HG03342 (cell line): ENCODE measurements around the gene HOXD10.

Experiments used
- ATAC-seq: cut with Tn5 transposase; IDR thresholded peaks from one replicate; pipeline ENCODE4 v1.9.1; 2021; ENCODE audit warnings: mild to moderate bottlenecking, moderate library complexity; ENCODE audit not compliant: unreplicated experiment

Gene HOXD10

DNA sequence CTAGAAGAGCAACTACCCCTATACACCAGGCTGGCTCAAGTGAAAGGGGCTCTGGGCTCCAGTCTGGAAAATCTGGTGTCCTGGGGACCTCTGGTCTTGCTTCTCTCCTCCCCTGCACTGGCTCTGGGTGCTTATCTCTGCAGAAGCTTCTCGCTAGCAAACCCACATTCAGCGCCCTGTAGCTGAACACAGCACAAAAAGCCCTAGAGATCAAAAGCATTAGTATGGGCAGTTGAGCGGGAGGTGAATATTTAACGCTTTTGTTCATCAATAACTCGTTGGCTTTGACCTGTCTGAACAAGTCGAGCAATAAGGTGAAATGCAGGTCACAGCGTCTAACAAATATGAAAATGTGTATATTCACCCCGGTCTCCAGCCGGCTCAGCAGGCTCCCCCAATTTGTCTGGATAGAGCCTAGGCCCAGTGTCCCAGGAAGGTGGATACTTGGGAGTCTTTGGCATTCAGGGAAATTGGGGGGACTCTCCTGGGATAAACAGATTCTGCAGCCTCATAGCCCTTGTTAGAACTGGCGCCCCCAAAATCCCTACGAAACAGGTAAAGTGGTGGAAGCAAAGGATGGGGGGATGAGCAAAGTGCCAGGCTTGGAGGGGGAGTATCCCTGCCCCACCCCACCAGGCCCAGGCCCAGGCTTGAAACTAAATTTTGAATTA is 32.3 kb downstream of the HOXD10 start:
- no peak for ATAC-seq

DNA sequence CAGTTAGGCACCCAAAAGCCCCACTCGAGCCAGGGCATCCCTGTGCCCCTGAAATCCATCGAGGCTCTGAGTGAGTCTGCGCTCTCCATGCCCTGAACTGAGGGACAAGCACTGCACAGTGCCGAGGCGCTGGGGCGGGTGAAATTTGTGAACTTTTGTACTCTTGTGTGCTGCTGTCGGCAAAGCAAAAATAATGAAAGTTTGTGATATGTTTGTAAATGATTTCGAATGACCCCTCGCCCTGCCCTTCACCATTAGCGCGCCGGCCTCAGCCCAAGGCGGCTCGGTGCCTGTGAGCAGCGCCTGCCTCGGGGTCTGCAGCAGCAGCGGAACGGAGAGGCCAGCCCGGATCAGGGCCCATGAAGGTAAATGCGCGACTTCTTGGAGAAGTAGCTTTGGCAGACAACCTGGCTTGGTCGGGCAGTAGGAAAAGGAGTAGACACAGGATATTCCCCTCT is 32.9 kb downstream of the HOXD10 start:
- ATAC-seq = no peak

DNA sequence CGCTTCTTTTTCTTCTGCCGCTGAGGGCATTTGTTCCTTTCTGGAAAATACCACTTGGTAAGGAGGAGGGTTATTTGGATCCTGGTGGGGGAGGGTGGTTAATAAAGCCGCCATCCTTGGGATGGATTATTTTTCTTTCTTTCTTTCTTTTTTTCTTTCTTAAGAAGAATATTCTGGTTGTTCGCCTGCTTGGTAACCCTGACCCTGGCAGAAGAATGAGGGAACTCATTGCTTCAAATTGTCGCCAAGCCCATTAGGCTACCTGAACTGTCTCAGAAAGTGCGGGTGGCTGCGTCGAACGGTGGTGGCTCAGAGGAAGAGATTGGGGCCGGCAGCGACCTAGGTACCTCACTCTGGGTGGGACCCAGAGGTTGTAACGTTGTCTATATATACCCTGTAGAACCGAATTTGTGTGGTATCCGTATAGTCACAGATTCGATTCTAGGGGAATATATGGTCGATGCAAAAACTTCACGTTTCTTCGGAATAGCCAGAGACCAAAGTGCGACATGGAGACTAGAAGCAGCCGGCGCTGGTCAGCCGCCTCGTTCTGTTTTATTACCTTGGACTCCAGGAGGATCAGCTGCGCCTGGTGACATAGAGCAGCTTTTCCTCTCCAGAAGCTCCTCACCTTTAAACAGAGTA is 33.5 kb downstream of the HOXD10 start:
- ATAC-seq = no peak

DNA sequence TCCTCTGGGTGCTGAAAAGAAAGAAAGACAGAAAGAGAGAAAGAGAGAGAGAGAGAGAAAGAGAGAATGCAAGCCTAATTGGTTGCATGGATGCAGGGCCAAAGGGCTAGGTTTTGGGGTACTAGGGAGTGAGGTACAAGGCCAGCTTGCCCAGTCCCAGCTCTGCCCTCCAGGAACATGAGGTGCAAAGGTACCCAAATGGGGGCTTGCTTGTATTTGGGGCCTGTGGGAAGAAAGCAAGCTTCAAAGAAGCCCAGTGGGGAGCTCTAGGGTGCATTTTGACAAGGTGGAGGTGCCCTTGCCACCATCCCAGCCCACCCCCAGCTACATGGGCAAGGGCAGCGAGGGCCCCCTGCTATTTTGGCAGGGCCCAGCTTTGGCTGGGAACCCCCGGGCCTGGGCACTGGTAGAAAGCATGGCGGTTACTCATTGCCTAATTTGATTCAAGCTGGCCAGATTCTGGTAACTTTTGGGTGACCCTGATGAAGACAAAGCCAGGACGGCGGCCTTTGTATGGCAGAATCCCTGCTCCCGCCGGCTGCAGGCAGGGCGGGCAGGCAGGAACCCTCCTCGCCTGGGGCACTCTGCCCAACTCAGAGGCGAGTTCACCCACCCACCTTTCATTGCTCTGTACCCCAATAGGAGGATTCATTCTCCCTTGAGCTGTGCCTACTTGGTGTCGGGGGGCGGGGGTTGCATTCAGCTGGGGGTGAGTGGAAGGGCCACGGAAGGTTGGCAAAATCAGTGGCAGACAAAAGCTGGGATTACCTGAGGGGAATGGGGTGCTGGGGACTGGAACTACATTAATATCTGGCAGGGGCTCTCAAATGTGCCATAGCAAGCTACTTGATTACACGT is 34.2 kb downstream of the HOXD10 start:
- ATAC-seq = no peak

DNA sequence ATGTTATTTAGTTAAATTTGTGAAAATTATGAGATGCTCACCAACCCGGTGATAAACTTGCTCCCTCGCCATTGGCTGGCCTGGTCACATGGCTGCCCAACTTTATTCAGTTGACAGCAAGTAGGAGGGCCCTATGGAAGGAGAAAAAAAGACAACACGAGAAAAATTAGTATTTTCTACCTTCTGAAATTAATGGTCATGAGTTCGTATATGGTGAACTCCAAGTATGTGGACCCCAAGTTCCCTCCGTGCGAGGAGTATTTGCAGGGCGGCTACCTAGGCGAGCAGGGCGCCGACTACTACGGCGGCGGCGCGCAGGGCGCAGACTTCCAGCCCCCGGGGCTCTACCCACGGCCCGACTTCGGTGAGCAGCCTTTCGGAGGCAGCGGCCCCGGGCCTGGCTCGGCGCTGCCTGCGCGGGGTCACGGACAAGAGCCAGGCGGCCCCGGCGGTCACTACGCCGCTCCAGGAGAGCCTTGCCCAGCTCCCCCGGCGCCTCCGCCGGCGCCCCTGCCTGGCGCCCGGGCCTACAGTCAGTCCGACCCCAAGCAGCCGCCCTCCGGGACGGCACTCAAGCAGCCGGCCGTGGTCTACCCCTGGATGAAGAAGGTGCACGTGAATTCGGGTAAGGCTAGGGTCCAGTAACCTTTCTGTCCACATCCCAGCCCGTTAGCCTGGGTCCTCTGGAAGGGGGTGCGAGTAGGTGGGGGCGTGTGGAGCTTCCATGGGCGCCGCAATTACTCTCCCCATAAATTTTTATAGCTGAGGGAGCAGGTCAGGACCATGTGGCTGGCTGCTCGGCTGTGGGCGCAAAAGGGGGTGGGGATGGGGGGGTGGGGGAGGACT is 35.1 kb downstream of the HOXD10 start, which contains the start of gene HOXD4:
HOXD4 (plus strand) TSS at position 109 of the 846 bp plus-strand sequence; CDS start at position 193, 84 bp downstream.
- ATAC-seq = no peak

DNA sequence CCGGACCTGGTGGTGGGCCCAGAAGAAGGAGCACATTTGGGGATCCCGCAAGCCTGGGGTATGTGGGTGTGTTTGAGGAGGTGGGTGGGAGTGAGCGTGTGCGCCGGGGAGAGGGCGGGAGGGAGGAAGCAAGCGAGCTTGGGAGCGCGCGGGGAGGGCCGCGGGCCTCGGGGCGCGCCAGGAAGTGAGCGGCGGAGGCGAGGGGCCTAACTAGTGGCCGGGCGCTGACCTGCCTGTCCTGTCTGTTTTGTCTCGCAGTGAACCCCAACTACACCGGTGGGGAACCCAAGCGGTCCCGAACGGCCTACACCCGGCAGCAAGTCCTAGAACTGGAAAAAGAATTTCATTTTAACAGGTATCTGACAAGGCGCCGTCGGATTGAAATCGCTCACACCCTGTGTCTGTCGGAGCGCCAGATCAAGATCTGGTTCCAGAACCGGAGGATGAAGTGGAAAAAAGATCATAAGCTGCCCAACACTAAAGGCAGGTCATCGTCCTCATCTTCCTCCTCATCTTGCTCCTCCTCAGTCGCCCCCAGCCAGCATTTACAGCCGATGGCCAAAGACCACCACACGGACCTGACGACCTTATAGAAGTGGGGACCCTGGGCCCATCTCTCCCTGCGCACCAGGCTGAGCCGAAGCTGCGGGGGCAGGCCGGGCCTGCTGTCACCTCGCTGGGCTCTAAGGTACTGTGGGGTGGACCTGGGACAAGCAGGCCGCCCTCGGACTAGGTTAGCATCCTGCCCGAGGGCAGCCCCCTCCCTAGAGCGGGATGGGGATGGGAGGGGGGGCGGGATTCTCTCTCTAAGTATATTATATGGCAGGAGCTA is 36.0 kb downstream of the HOXD10 start:
- no peak for ATAC-seq

DNA sequence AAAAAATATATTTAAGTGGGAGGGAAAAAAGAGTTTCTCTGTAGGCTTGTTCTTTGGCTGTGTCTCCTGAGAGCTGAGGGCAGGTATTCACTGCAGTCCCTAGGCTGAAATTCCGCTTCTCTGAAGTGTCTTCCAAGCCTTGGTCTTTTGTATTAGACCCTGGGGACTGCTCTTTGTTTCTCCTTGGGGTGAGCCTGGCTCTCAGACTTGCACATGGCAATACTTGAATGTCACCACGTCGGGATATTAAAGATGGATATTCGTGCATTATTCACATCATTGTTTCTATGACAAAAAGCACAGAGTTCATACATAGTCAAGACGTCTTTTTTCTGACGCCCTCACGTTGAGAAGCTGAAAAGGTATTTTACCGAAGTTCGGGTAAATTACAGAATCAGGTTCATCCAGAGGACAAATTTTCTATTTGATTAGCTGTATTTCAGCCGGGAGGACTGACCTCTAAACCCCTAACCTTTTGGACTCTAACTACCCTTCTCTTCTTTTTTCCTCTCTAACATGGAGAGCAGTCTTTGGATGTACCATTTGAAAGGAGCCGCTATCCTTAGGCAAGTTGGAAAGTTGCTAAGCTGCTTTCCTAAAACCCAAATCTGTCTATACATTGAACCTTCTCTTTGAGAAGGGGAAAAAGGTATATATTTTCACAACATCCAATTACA is 38.1 kb downstream of the HOXD10 start:
- no peak for ATAC-seq

DNA sequence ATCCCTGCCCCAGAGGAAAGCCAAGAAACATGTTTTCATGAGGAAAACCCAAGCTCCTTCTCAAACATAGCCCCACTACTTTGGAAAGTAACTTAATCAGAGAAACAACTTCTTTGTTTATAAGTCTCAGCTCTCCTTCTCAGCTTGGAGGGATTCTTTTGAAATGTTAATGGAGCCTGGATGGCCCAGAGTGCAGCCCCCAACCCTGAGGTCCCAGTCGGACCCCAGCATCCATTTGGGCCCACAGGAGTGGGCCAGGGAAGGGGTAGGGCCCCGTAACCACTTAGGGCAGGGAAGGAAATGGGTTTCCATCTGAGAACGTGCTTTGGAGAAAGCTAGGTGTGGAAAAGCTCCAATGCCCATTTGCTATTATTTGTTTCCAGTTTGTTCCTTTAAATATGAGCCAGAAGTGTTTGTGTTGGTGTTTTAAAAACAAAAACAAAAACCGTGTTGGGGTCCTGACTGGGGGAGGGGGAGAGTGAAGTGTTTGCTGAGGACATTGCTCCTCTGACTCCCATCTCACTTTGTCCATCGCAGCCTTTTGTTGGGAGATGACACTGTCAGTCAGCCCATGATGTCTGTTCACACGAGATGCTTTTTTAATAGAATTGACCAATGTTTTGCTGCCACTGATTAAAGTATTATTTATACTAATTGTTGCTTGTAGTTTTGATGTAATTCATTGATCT is 38.9 kb downstream of the HOXD10 start:
- no peak for ATAC-seq

DNA sequence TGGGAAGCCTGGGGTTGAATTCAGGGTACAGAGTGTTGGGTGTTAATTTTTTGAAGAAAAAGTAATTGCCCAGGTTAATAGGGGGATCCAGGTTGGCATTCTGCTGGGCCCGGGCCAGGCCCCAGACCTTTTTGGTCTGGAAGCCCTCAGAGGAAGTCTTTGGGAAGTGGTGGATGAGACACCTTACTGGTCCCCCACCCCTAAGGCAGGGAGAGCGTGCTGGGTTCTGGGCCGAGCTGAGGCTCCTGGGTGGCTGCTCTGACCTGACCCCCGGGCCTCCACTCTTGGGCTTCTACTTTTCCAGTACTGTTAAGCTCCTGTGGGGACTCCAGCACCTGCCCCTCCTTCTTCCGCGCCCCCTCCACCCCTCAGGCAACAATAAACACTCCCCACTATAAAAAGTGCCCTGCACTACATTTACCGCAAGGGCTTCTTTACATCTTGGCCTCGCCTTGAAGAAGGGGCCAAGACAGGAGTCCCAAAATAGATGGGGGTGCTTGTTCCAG is 39.8 kb downstream of the HOXD10 start:
- no peak for ATAC-seq

DNA sequence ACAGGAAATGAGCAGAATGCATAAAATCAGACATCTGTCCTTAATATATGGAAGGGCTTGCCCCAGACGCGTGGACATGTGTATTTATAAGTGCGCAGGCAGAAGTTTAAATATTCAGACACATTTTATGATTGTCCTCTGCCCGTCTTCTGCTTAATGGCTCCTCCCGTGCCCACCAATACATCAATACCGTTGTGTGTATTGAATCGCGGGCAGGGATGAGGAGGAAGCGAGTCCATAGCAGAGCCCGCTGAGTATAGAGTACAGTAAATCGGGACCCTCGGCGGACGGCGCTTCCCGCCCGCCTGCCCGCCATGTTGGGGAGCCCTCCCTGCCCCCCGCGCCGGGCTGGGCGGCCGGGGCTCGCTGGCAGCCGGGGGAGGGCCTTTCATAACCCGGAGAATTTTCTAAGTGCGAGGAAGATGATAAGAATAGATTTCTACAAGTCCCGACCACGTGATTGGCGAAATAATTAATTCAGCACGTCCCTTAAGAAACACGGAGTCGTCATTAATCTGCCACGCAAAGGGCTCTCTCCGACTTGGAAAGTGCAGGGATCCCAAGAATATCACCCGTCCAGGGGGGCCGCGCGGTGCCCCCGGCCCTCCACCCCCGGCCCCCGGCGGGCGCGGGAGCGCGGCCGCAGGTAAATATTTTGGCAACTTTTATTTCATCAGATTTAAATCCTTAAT is 40.4 kb downstream of the HOXD10 start, which contains the start of gene HOXD3:
HOXD3 (plus strand) TSS at position 501 of the 692 bp plus-strand sequence. CDS start 11,808 bp downstream, outside the sequence.
- ATAC-seq = no peak

DNA sequence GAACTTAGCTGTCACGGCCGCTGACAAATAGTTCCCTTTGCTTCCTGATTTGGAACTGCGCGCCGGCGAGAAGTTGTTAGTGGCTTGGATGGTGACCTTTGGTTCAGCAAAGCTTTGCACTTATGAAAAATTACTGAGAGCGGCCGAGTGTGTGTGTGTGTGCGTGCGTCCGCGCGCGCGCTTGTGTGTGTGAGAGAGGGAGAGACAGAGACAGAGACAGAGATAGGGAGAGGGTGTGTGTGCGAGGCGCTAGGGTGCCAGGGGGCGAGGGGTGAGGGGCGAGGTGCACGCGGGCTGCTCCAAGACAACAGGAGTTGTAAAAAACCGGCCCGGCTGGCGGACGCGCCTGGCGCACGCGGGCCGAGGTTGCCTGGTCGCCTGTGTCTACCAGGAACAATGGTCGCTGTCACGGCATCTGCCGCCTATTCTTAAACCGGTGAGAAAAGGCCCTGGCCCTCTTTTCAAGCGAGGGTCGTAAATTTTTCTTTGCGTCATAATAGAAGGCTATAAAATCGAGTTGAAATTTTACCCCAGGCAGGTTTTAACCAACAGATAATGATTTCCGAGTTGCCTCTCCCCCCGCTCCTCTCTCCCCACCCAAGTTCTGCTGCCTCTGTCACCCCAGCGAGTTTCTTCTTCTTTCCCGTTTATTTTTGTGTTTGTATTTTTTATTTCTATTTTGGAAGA is 41.1 kb downstream of the HOXD10 start:
- no peak for ATAC-seq

DNA sequence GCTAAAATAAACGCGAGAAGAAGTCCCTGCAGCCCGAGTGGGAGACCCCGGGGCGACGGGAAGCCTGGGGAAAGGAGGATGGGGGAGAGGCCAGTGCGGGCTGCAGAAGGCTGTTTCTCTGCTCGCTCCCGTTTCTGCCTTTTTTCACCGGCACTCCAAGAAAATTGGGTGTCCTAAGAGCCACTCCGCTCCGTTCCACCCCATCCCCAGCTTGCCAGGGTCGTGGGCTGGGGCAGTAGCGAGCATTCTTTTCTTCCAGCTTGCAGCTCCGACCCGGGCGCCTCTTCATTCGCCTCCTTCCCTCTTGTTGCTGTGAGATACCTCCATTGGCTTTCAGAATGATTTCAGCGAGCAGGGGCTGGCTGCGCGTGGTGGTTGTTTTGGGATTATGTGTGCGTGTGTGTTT is 41.6 kb downstream of the HOXD10 start:
- no peak for ATAC-seq

DNA sequence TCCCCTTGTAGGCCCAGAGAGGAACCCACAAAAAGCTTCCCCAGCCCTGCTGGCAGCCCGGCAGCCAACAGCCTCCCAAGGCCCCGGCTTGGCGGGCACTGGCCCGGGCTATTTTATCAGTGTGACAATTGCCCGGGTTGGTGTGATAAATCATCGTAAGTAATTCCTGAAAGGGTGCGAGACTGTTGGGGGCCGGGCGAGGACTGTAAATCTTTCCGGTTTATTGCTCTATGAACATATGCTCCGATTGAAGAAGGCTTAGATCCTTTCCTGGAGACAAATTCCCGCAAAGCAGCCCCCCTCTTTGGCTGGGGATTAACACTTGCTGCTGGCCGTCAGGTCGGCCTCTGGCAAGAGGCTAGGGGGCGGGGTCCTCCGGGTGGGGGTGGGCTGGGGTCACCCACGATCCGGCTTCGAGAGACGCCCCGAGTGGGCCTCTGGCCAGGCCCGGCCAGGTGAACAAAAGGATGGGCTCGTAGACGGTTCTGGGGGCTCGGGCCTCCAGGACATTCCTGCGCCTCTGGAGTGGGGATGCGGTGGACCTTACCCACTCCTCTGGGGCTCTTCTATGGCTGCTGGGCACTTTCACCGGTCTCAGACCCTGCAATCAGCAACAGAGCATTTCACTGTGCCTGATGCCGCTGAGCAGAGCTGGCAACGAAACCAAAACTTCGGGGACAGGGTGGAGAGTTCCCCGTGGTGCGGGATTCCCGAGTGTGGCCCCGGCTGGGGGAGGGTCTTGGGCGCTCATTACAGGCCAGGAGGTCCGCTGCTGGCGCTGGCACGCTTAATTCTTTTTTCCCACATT is 42.5 kb downstream of the HOXD10 start:
- no peak for ATAC-seq

DNA sequence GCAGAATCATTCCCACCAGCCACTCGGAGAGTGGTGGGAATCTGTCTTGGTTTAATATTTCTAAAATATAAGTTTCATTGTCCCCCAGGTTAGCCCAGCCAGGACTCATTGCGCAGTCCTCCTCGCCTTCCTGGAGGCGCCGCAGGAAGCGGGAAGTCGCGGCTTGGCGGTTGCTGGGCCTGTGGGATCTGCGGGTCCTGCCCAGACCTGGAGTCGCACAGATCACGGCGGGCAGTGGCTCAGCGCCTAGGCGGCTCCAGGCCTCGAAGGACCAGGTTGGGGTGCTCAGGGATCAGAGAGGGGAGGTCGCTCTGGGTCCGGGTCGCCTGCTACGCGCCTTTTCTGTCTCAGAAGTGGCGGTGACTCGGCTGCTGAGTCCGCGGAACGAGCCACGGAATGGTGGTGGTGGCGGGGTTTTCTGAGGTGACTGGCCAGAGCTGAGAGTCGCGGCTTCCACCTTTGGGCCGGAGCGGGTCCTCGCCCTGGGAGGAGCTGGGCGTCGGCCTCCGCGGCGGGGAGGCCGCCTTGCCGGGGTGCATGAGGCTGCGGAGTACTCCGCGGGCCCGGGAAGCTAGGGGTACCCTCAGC is 43.2 kb downstream of the HOXD10 start:
- no peak for ATAC-seq

DNA sequence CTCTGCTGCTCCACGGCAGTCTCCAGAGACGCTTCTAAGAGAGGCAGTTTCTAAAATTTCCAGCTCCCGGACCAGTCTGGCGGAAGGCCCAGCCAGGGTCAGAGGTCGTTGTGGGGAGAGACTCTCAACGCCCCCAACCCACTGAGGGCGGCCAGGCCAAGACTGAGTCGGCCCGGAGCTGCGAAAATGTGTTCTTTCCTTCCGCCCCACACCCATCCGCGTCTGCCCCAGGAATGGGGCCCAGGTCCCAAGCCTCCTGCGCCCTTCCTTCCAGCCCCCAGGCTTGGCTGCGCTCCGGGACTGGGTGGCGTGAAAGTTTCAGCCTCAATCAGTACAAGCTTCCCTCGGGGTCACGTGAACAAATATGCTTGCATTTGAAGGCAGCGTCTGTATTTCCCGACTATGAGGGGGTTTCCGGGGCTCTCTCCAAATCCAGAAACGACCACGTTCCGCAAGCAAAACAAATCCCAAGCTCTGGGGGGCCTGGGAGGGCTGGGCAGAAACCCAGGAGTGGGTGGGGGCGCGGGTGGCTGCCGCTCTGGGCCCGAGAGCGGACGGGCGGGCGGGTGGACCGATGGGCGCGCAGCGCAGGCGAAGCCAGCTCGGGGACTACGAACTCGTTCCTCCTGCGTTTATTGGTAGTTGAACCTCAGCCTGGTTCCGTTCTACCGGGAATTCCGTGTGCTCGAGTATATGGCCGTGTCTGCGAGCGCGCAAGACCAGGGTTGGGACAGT is 43.8 kb downstream of the HOXD10 start:
- ATAC-seq = no peak
